Adrenal gland (tissue), 12 donors: ENCODE measurements around the gene ADM5. TPM values are rescaled to one million over a fixed set of nuclear protein-coding genes. Genes with fewer than 3 reads are reported as not detected.

ENCODE experiments used
- DNase-seq, 7 donors: peaks; one replicate each; pipeline ENCODE4 v3.0.0-alpha.2; 2019 to 2020
- H3K27ac ChIP-seq, 5 donors: fragments of 200-600 bp; sonication (generic) in 4 of 5; 1 replicate in 3 of 5; 2 replicates in 2 of 5; pipeline versions ENCODE4 v1.5.1 to v1.8.0; 2016 to 2020; ENCODE audit warnings: mild to moderate bottlenecking in 1 of 5
- H3K27me3 ChIP-seq: fragments of 200-600 bp; 2 replicates; pipeline ENCODE4 v1.8.0; 2021
- H3K36me3 ChIP-seq, 2 donors: fragments of 200-600 bp; replicated peaks in 1 of 2; 1 replicate in 1 of 2; 2 replicates in 1 of 2; pipeline versions ENCODE4 v1.5.1 to v1.8.0; 2018 to 2022
- H3K4me1 ChIP-seq, 2 donors: fragments of 200-600 bp; replicated peaks in 1 of 2; 1 replicate in 1 of 2; 2 replicates in 1 of 2; pipeline versions ENCODE4 v1.5.1 to v1.8.0; 2018 to 2021
- H3K4me3 ChIP-seq, 4 donors: fragments of 200-600 bp; sonication (generic) in 3 of 4; one replicate each; pipeline ENCODE4 v1.5.1; 2016 to 2018
- H3K9me3 ChIP-seq, 3 donors: fragments of 200-600 bp; sonication (generic) in 1 of 3; replicated peaks in 1 of 3; 1 replicate in 2 of 3; 2 replicates in 1 of 3; pipeline versions ENCODE4 v1.5.1 to v1.8.0; 2016 to 2021
- CTCF ChIP-seq, 6 experiments: fragments of 450-650 bp in 4 of 6; fragments of 200-600 bp in 2 of 6; sonication (generic) in 1 of 6; IDR thresholded peaks; 1 replicate in 5 of 6; 2 replicates in 1 of 6; pipeline versions ENCODE4 v1.5.1 to v1.8.0; 2016 to 2021; ENCODE audit warnings: antibody characterized with exemption in 6 of 6, mild to moderate bottlenecking in 2 of 6, moderate library complexity in 1 of 6
- POLR2A ChIP-seq, 2 donors: fragments of 450-650 bp; IDR thresholded peaks; one replicate each; pipeline ENCODE4 v1.6.1; 2017; ENCODE audit warnings: antibody characterized with exemption in 2 of 2, mild to moderate bottlenecking in 2 of 2, moderate library complexity in 1 of 2
- whole genome bisulfite sequencing, 4 donors: extraction: QIAGEN DNeasy Blood & Tissue Kit in 2 of 4; methylation state at CpG; one replicate each; pipeline versions ENCODE4 v1.1.5 to v1.1.7; 2013 to 2017; 5-methylcytosine and 5-hydroxymethylcytosine counted together
- intact Hi-C, 2 donors: fragments of 100-400 bp; cut with DNase I; formaldehyde crosslinking; loops; one replicate each; pipeline versions ENCODE4 v1.14.1 to v1.15.0; 2022 to 2023
- polyA plus RNA-seq, 3 donors: library from polyadenylated mRNA; stranded (reverse); fragments of 200-250 nt in 2 of 3; fragments of 350-450 nt in 1 of 3; fragmentation: Illumina TruSeq in 1 of 3; extraction: RNeasy Lipid Tissue Mini Kit (QIAGEN cat#74804) in 1 of 3; gene quantifications; one replicate each; pipeline ENCODE4 v1.2.3, GENCODE V29; 2013 to 2014
- total RNA-seq, 9 donors: library from RNA; depleted of rRNA in 4 of 9; stranded (reverse); fragments of >200 nt in 4 of 9; fragments of 120-200 nt in 1 of 9; fragmentation: NEBNext Ultra II Directional in 1 of 9; extraction: Animal tissue kit (Norgen Biotek cat#: 25700) in 1 of 9; gene quantifications; one replicate each; pipeline versions ENCODE4 v1.1.0 to v1.2.4, GENCODE V29; 2013 to 2023
- donor health status: healthy with polysubstance abuse.
- donor health status: Bipolar disorder and iron deficiency.
- donor health status: DM: yes; HTN: yes; CAD: no.
- donor health status: DM: no; HTN: no; CAD: no.
- donor health status: DM: no; HTN: no; CAD: no.
- donor health status: DM: yes; HTN: yes; CAD: no.

The ADM5 gene
- total and polyA plus RNA-seq, 12 donors = 0.18 to 2.0 (median 0.61) TPM; not detected in 1

GRCh38 chr19:49642492-49643035, 46.8 kb upstream of the ADM5 start:
- no peak for DNase-seq
- Histone ChIP-seq H3K36me3 (peaks cover 0 to 22% of the 10 kb centered on the region in 2 donors), H3K4me3 (peak overlapping the region; percentile 37 to 93 (median 72)), H3K27me3 (no peaks in the 10 kb centered on the region), H3K9me3 (no peaks in the 10 kb centered on the region), H3K27ac (peak overlapping the region in 4 of 5 donors; percentile 76 to 99 (median 86)), H3K4me1 (peaks cover 29 to 50% of the 10 kb centered on the region in 2 donors)
- intact Hi-C loops = no loop called here
- TF ChIP-seq POLR2A (IDR thresholded peaks at IDR 0.05) = no peak
- TF ChIP-seq CTCF (IDR thresholded peaks at IDR 0.05) = no peak
- 4 to 10% (median 9%) methylated on average over 4 to 5 of the region's 5 CpGs for WGBS, 4 donors

- H3K4me1 ChIP-seq = peaks cover 25 to 43% of the 10 kb centered on the region in 2 donors
These were observed 45.9 kb upstream of the ADM5 start for GRCh38 chr19:49643466-49643865.

GRCh38 chr19:49645592-49645991, 43.8 kb upstream of the ADM5 start:
- H3K36me3 ChIP-seq = peaks cover 0 to 43% of the 10 kb centered on the region in 2 donors
- no peak overlapping the region for H3K4me3 ChIP-seq
- H3K27ac ChIP-seq = no peak overlapping the region
- H3K4me1 ChIP-seq = peaks cover 19 to 35% of the 10 kb centered on the region in 2 donors
- intact Hi-C loops = no loop called here
- DNase-seq = no peak
- H3K27me3 ChIP-seq = no peaks in the 10 kb centered on the region
- no peaks in the 10 kb centered on the region for H3K9me3 ChIP-seq
- TF ChIP-seq CTCF (IDR thresholded peaks at IDR 0.05) (no peak), POLR2A (IDR thresholded peaks at IDR 0.05) (no peak)
- WGBS, 4 donors = 88 to 92% (median 90%) methylated on average over 11 of the region's 11 CpGs

More at GRCh38 chr19:49643466-49643865, 45.9 kb upstream of the ADM5 start:
- Histone ChIP-seq H3K4me3 (no peak overlapping the region), H3K36me3 (peaks cover 0 to 31% of the 10 kb centered on the region in 2 donors), H3K27ac (peak overlapping the region in 2 of 5 donors; percentile 0 to 1), H3K9me3 (no peaks in the 10 kb centered on the region), H3K27me3 (no peaks in the 10 kb centered on the region)
- TF ChIP-seq CTCF (IDR thresholded peaks at IDR 0.05) = no peak
- no peak for TF ChIP-seq POLR2A (IDR thresholded peaks at IDR 0.05)
- intact Hi-C loops = no loop called here
- DNase-seq = peak in 1 of 7 donors; percentile 13
- WGBS, 4 donors = 70 to 81% (median 75%) methylated on average over 2 of the region's 2 CpGs

- Histone ChIP-seq H3K27ac (no peak overlapping the region), H3K36me3 (peaks cover 0 to 43% of the 10 kb centered on the region in 2 donors), H3K27me3 (no peaks in the 10 kb centered on the region), H3K9me3 (no peaks in the 10 kb centered on the region), H3K4me3 (no peak overlapping the region), H3K4me1 (peaks cover 17 to 33% of the 10 kb centered on the region in 2 donors)
- WGBS, 4 donors = 89 to 91% (median 89%) methylated on average over 9 to 13 of the region's 13 CpGs
- DNase-seq = no peak
- intact Hi-C loops = no loop called here
- no peak for TF ChIP-seq POLR2A (IDR thresholded peaks at IDR 0.05)
- no peak for TF ChIP-seq CTCF (IDR thresholded peaks at IDR 0.05)
These were observed 43.4 kb upstream of the ADM5 start for GRCh38 chr19:49645995-49646394.
